Trophoblast cell (in vitro differentiated cells and primary cell): ENCODE results near the gene RBM44.
"Not testable (repeated sequence)": the region's sequence is repeated elsewhere in the genome, so short reads cannot be mapped to it uniquely, and the experiment has no call there.

Source experiments
- DNase-seq, 2 donors: peaks; one replicate each; pipeline ENCODE4 v3.0.0-alpha.2; 2016
- H2AFZ ChIP-seq: 2 replicates; pipeline ENCODE4 v1.6.1; 2013; ENCODE audit warnings: low read length, moderate library complexity, mild to moderate bottlenecking; ENCODE audit not compliant: insufficient read depth, poor library complexity
- H2AK5ac ChIP-seq: 2 replicates; pipeline ENCODE4 v1.6.1; 2013; ENCODE audit warnings: mild to moderate bottlenecking, low read length
- H2BK120ac ChIP-seq: 2 replicates; pipeline ENCODE4 v1.6.1; 2013; ENCODE audit warnings: low read length, mild to moderate bottlenecking, moderate library complexity; ENCODE audit not compliant: insufficient read depth, poor library complexity
- H2BK12ac ChIP-seq: 2 replicates; pipeline ENCODE4 v1.6.1; 2013; ENCODE audit warnings: mild to moderate bottlenecking, low read length, moderate library complexity
- H2BK5ac ChIP-seq: 2 replicates; pipeline ENCODE4 v1.6.1; 2013; ENCODE audit warnings: low read length, low read depth, moderate library complexity, mild to moderate bottlenecking; ENCODE audit not compliant: poor library complexity
- H3K14ac ChIP-seq: 2 replicates; pipeline ENCODE4 v1.6.1; 2013; ENCODE audit warnings: mild to moderate bottlenecking, low read length
- H3K18ac ChIP-seq: 2 replicates; pipeline ENCODE4 v1.6.1; 2013; ENCODE audit warnings: mild to moderate bottlenecking, low read length
- H3K23ac ChIP-seq: 2 replicates; pipeline ENCODE4 v1.6.1; 2013; ENCODE audit warnings: low read length
- H3K27ac ChIP-seq: 2 replicates; pipeline ENCODE4 v1.5.1; 2013; ENCODE audit warnings: low read depth, mild to moderate bottlenecking, inconsistent platforms, low read length, moderate library complexity
- H3K27me3 ChIP-seq: 2 replicates; pipeline ENCODE4 v1.6.1; 2013; ENCODE audit warnings: inconsistent platforms, mild to moderate bottlenecking, low read length, moderate library complexity; ENCODE audit not compliant: insufficient read depth
- H3K36me3 ChIP-seq, 2 experiments: 1 replicate in 1 of 2; 2 replicates in 1 of 2; pipeline ENCODE4 v1.6.1; 2013; ENCODE audit warnings: low read length in 2 of 2, mild to moderate bottlenecking in 2 of 2, moderate library complexity in 1 of 2; ENCODE audit not compliant: insufficient read depth in 2 of 2, control insufficient read depth in 1 of 2
- H3K4ac ChIP-seq: 2 replicates; pipeline ENCODE4 v1.6.1; 2013; ENCODE audit warnings: low read depth, mild to moderate bottlenecking, low read length, moderate library complexity
- H3K4me1 ChIP-seq, 2 experiments: 1 replicate in 1 of 2; 2 replicates in 1 of 2; pipeline ENCODE4 v1.6.1; 2013; ENCODE audit warnings: low read length in 2 of 2, mild to moderate bottlenecking in 2 of 2, moderate library complexity in 1 of 2; ENCODE audit not compliant: insufficient read depth in 2 of 2, control insufficient read depth in 1 of 2
- H3K4me2 ChIP-seq: 2 replicates; pipeline ENCODE4 v1.6.1; 2013; ENCODE audit warnings: inconsistent platforms, mild to moderate bottlenecking, low read length, moderate library complexity
- H3K4me3 ChIP-seq: 2 replicates; pipeline ENCODE4 v1.5.1; 2013; ENCODE audit warnings: mild to moderate bottlenecking, low read depth, low read length, inconsistent platforms
- H3K79me1 ChIP-seq: one replicate; pipeline ENCODE4 v1.6.1; 2013; ENCODE audit warnings: low read length
- H3K79me2 ChIP-seq: 2 replicates; pipeline ENCODE4 v1.6.1; 2013; ENCODE audit warnings: low read length, mild to moderate bottlenecking; ENCODE audit not compliant: control insufficient read depth, insufficient read depth, poor library complexity
- H3K9ac ChIP-seq: 2 replicates; pipeline ENCODE4 v1.6.1; 2013; ENCODE audit warnings: mild to moderate bottlenecking, low read length
- H3K9me3 ChIP-seq: 2 replicates; pipeline ENCODE4 v1.6.1; 2013; ENCODE audit warnings: low read depth, mild to moderate bottlenecking, control low read depth, inconsistent platforms, low read length; ENCODE audit not compliant: insufficient read depth
- H4K12ac ChIP-seq: 2 replicates; pipeline ENCODE4 v1.6.1; 2013; ENCODE audit warnings: low read depth, mild to moderate bottlenecking, low read length, moderate library complexity
- H4K8ac ChIP-seq: 2 replicates; pipeline ENCODE4 v1.6.1; 2013; ENCODE audit warnings: low read depth, mild to moderate bottlenecking, low read length, moderate library complexity
- H4K91ac ChIP-seq: one replicate; pipeline ENCODE4 v1.6.1; 2013; ENCODE audit warnings: low read depth, mild to moderate bottlenecking, low read length, moderate library complexity
- WGBS: extraction: QIAGEN DNeasy Blood & Tissue Kit; methylation state at CpG from one replicate; pipeline ENCODE4 v1.1.7; 2013; ENCODE audit warnings: missing lambda C conversion rate; ENCODE audit not compliant: insufficient read length, insufficient coverage; ENCODE audit errors: extremely low coverage; 5-methylcytosine and 5-hydroxymethylcytosine counted together

Gene RBM44

DNA sequence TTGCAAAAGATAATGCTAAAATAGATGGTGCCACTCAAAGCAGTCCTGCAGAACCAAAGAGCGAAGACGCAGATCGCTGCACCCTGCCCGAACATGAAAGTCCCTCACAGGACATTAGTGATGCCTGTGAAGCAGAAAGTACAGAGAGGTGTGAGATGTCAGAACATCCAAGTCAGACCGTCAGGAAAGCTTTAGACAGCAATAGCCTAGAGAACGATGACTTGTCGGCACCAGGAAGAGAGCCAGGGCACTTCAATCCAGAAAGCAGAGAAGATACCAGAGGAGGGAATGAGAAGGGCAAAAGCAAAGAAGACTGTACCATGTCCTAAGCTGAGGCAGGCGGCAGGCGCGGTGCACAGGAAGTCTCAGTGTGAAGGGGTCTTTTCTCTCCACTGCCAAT lies 34.8 kb upstream of the RBM44 start:
- peaks cover 3 to 6% of the 10 kb centered on the region in 2 experiments for H3K4me1 ChIP-seq
- no peak overlapping the region for H2AFZ ChIP-seq
- no CpG with 5 or more reads among the region's 10 CpGs for WGBS
- no peak overlapping the region for H3K18ac ChIP-seq
- H2BK5ac ChIP-seq, result no peak overlapping the region
- H3K27me3 ChIP-seq, result no peaks in the 10 kb centered on the region
- H3K14ac ChIP-seq, result no peak overlapping the region
- no peak overlapping the region for H2AK5ac ChIP-seq
- no peaks in the 10 kb centered on the region for H3K79me1 ChIP-seq
- no peak overlapping the region for H3K4me2 ChIP-seq
- H3K36me3 ChIP-seq, result peaks cover 17 to 32% of the 10 kb centered on the region in 2 experiments
- H2BK120ac ChIP-seq, result no peak overlapping the region
- no peak overlapping the region for H2BK12ac ChIP-seq
- no peak overlapping the region for H3K4me3 ChIP-seq
- H3K9me3 ChIP-seq, result no peaks in the 10 kb centered on the region
- no peak for DNase-seq
- no peak overlapping the region for H3K9ac ChIP-seq
- no peak overlapping the region for H3K27ac ChIP-seq
- H3K79me2 ChIP-seq, result no peaks in the 10 kb centered on the region
- no peak overlapping the region for H4K12ac ChIP-seq
- no peak overlapping the region for H4K91ac ChIP-seq
- no peak overlapping the region for H3K23ac ChIP-seq
- H3K4ac ChIP-seq, result no peak overlapping the region
- no peak overlapping the region for H4K8ac ChIP-seq

DNA sequence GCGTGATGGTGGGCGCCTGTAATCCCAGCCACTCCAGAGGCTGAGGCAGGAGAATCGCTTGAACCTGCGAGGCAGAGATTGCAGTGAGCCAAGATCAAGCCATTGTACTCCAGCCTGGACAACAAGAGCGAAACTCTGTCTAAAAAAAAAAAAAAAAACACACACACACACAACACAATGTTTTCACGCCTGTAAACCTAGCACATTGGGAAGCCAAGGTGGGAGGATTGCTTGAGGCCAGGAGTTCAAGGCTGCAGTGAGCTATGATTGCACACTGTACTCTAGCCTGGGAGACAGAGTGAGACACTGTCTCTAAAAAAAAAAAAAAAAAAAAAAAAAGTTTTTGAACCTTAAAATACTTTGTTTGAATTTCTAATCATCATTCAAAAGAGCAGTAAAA lies 33.5 kb upstream of the RBM44 start:
- not testable (repeated sequence) for H3K4me2 ChIP-seq, H4K91ac ChIP-seq, H2AK5ac ChIP-seq, H3K4me1 ChIP-seq, DNase-seq, H3K27ac ChIP-seq, H2BK5ac ChIP-seq, H2BK12ac ChIP-seq, H3K9me3 ChIP-seq, H2AFZ ChIP-seq, H3K79me1 ChIP-seq, H3K23ac ChIP-seq, H3K4ac ChIP-seq, H4K8ac ChIP-seq, H3K9ac ChIP-seq, H3K27me3 ChIP-seq, H3K14ac ChIP-seq, H3K79me2 ChIP-seq, H4K12ac ChIP-seq, H3K4me3 ChIP-seq, H3K18ac ChIP-seq, H2BK120ac ChIP-seq
- H3K36me3 ChIP-seq, result peaks cover 11 to 31% of the 10 kb centered on the region in 2 experiments
- no CpG with 5 or more reads among the region's 6 CpGs for WGBS

- Histone ChIP-seq H3K4me3 (no peak overlapping the region), H3K36me3 (peaks cover 5 to 24% of the 10 kb centered on the region in 2 experiments), H2AK5ac (no peak overlapping the region), H2AFZ (no peak overlapping the region), H3K4ac (no peak overlapping the region), H2BK5ac (no peak overlapping the region), H3K14ac (no peak overlapping the region), H3K23ac (no peak overlapping the region), H3K79me2 (no peaks in the 10 kb centered on the region), H3K27me3 (no peaks in the 10 kb centered on the region), H2BK12ac (no peak overlapping the region), H3K9me3 (no peaks in the 10 kb centered on the region), H3K4me1 (peaks cover 3 to 6% of the 10 kb centered on the region in 2 experiments), H3K27ac (no peak overlapping the region), H3K18ac (no peak overlapping the region), H3K79me1 (no peaks in the 10 kb centered on the region), H2BK120ac (no peak overlapping the region), H4K12ac (peak overlapping the region; percentile 71), H4K91ac (no peak overlapping the region), H3K9ac (no peak overlapping the region), H3K4me2 (no peak overlapping the region), H4K8ac (no peak overlapping the region)
- no CpG with 5 or more reads among the region's 8 CpGs for WGBS
- no peak for DNase-seq
Measured at GRCh38 chr2:237765875-237766274, 32.7 kb upstream of the RBM44 start.

- no peaks in the 10 kb centered on the region for H3K27me3 ChIP-seq
- H2BK5ac ChIP-seq, result no peak overlapping the region
- no peak overlapping the region for H3K23ac ChIP-seq
- no peak overlapping the region for H3K4me2 ChIP-seq
- H2BK120ac ChIP-seq, result no peak overlapping the region
- peaks cover 5 to 24% of the 10 kb centered on the region in 2 experiments for H3K36me3 ChIP-seq
- no peaks in the 10 kb centered on the region for H3K79me1 ChIP-seq
- no peak overlapping the region for H3K14ac ChIP-seq
- H4K8ac ChIP-seq, result no peak overlapping the region
- H3K9ac ChIP-seq, result no peak overlapping the region
- H3K79me2 ChIP-seq, result no peaks in the 10 kb centered on the region
- H3K4me1 ChIP-seq, result peaks cover 3 to 6% of the 10 kb centered on the region in 2 experiments
- no peak overlapping the region for H2AK5ac ChIP-seq
- no peak overlapping the region for H3K27ac ChIP-seq
- no peak overlapping the region for H3K4me3 ChIP-seq
- WGBS, result no CpG with 5 or more reads among the region's 2 CpGs
- no peak overlapping the region for H3K18ac ChIP-seq
- H2BK12ac ChIP-seq, result no peak overlapping the region
- H3K4ac ChIP-seq, result no peak overlapping the region
- no peaks in the 10 kb centered on the region for H3K9me3 ChIP-seq
- no peak overlapping the region for H4K12ac ChIP-seq
- no peak overlapping the region for H2AFZ ChIP-seq
- DNase-seq, result no peak
- H4K91ac ChIP-seq, result no peak overlapping the region
Measured at GRCh38 chr2:237766340-237766739, 32.2 kb upstream of the RBM44 start.
